Peyer's patch (tissue), 4 donors: ENCODE data around the gene SORBS1.

Experiments
- CTCF ChIP-seq, 6 experiments: fragments of 450-650 bp in 4 of 6; fragments of 200-600 bp in 2 of 6; sonication (generic) in 1 of 6; IDR thresholded peaks; one replicate each; pipeline ENCODE4 v1.5.1; 2017 to 2019; ENCODE audit warnings: antibody characterized with exemption in 6 of 6, mild to moderate bottlenecking in 3 of 6, moderate library complexity in 1 of 6
- POLR2A ChIP-seq, 2 donors: fragments of 450-650 bp; IDR thresholded peaks; one replicate each; pipeline ENCODE4 v1.5.1; 2017; ENCODE audit warnings: antibody characterized with exemption in 2 of 2, mild to moderate bottlenecking in 2 of 2, moderate library complexity in 2 of 2

- TF ChIP-seq CTCF (IDR thresholded peaks at IDR 0.05) = no peak
- no peak for TF ChIP-seq POLR2A (IDR thresholded peaks at IDR 0.05)
Measured at GRCh38 chr10:95604630-95605029, 43.5 kb upstream of the SORBS1 start.
